Embryonic facial prominence (tissue), 1 donor: Measurements from ENCODE around the gene KRT76.

Experiments
- DNase-seq: peaks from one replicate; pipeline ENCODE4 v3.0.0-alpha.2; 2016; ENCODE audit errors: extremely low spot score

Gene KRT76

DNA sequence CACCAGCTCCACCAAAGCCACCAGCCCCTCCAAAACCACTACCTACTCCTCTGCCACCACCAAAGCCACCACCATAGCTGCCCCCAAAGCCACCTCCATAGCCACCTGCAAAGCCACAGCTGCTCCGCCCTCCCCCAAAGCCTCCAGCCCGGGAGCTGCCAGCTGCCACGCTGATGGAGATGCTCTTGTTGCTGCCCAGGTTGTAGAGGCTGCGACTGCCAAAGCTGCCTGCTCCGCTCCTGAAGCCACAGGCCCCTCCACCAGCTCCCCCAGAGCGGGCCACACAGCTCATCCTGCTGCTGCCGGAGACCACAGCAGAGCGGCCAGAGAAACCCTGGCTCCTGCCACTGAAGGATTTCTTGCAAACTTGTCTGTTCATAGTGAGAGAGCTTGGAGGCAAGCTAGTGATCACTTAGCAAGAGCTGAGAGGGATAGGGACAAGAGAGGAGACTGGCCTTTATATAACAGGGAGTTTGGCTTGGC is at the start of gene KRT76:
KRT76 (minus strand) TSS at position 433 of the 483 bp plus-strand sequence; CDS start at position 379, 54 bp downstream.
- DNase-seq, result no peak

DNA sequence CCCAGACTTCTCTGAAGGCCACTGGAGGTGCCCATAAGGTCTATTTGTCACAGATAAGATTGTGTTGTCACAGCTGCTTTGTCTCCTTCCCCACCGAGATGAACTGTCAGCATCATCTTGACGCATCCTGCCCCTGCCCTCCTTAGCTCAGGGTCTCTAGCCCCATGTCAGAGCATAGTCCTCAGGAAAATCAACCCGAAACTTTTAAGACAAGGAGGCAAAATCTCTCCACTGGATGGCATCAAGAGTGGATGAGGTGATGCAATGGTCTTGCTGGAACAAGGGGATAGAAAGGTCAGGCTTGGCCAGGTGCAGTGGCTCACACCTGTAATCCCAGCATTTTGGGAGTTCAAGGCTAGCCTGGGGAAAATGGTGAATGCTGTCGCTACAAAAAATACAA is 48.8 kb upstream of the KRT76 start:
- DNase-seq, result no peak

DNA sequence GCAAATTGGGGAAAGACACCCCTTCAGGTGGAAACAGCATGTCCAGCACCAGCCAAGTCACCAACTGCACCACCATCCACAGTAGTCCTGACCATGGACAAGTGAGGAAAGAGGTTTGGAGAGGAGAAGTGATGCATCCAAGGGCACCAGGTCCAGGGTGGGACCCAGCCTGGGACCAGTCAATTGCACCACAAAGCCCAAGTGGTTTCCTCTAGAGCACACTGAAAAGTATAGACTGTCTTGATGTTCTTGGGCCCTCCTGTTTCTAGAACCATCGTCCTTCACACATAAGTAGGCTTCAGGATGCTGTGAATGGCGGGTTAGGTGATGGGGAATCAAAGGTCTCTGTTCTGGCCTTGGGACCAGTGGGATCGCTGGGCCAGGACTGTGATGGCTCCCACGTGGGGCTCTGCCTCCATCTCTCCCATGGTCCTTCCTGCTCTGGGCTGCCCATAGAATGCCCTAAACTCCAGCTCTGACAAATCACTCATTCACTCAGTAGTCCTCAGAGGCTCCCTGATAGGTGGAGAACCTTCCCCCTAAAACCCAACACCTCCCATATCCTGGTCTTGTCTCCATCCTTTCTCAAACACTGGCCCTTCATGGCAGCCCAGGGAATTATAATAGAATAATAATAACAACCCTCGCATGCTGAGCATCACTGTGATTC is 47.7 kb upstream of the KRT76 start:
- no peak for DNase-seq

DNA sequence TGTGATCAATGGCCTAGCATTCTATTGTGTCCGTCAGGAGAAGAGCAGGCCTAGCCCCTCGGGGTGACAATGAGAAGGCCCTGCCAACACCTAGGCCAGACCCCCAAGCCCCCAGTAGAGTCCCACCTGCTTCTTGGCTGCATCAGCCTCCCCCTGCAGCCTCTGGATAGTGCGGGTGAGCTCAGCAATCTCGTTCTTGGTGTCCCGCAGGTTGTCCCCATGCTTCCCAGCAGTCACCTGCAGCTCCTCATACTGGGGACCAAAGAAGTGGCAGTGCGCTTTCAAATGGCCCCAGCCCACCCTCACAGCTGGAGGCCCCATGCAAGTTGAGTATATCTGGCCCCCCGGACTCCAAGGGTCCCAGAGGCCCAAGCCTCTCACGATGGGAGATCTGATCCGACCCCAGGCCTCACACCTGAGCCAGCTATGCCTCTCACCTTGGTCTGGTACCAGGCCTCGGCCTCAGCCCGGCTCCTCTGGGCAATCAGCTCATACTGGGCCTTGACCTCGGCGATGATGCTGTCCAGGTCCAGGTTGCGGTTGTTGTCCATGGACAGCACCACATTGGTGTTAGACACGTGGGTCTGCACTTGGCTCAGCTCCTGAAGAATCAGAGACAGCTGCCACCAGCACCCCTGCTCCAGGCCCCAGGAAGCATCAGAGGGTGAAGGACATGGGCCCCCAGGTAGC is 46.8 kb upstream of the KRT76 start:
- no peak for DNase-seq

DNA sequence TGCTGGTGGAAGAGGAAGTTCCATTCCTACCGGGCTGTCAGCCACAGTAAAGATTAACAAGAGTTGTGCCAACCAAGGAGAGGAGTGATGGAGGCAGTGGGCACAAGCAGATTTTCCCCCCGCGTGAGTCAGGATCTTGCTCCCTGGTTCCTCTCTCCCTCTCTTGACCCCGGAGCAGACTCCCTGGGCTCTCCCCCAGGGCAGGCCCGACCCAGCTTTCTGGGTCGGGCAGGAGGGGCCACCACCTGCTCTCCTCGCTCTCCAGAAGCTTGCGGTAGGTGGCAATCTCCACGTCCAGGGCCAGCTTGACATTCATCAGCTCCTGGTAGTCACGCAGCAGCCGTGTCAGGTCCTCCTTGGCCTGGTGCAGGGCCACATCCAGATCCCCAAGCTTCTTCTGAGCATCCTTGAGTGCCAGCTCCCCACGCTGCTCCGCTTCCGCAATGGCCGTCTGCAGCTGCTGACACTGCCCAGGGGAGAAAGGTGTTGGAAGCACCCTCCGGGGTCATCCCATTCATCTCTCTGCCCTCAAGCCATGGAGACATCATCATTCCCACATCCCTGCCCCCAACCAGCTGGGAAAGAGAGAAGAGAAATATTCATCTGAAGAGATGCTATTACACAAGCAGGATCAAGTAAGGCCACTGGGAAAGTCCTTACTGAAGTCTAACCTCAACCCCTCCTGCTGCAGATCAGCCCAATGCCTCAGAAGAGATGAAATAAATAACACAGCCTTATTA is 45.8 kb upstream of the KRT76 start:
- DNase-seq, result no peak

DNA sequence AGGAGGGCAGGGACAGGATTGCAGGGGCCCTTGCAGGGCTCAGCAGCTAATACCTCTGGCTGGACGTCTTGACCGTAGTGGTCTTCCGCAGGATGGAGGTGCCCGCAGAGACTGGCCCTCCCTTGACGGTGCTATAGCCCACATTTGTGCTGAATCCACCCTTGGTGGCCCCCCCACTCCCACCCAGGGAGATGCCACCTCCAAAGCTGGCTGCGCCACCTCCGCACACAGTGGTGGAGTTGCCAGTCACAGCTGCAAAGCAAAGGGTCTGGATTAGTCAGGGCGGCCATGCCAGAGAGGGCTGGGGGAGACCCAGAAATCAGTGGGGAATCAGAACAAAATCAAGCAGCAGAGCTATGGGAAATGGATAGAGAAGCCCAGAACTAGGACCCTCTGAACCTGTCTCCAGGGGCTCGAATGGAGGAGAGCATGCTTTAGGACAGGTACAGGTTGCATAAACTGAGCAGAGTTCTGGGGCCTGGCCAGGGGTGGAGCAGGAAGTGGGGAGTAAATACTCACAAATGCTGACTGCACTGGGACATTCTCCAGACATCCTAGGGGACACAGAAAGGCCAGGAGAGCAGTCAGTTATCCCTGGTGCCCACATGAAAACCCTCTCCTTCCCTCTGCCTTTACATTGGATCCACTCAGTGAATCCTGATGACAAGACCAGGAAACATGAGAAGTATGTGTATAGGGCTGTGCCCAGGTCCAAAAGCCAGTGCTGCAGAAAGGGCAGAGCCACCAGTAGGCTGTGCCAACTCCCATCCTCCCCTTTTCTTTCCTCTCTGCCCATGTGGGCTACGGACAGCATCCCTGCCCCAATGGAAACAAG is 44.9 kb upstream of the KRT76 start:
- no peak for DNase-seq

DNA sequence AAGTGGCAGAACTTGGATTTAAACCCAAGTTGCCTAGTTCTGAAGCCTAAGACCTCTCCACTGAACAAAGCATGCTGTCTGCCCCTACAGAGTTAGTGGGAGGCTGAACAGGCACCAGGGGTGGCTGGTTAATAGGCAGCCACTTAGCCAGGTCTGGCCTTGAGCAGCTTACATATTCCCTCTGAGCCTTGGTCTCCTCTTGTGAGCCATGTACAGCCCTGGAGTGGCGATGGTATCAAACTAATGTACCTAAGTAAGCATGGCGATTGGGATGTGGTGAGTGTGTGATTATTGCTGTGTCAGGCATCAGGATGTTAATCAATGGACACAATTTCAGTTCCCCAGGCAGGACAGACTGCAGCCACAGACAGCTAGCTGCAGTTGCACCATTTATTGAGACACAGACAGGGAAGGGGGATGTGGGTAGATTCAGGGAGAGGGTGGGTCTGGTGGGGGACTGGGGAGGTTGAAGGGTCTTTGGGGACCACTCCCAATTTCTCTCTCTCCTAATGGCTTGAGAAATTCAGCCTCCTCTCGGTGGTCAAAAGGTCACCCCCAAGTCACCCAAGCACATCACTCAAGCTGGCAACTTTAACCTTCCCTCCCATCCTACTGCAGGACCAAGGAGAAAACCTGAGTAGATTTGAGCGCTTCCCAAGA is 44.1 kb upstream of the KRT76 start:
- DNase-seq, result no peak

DNA sequence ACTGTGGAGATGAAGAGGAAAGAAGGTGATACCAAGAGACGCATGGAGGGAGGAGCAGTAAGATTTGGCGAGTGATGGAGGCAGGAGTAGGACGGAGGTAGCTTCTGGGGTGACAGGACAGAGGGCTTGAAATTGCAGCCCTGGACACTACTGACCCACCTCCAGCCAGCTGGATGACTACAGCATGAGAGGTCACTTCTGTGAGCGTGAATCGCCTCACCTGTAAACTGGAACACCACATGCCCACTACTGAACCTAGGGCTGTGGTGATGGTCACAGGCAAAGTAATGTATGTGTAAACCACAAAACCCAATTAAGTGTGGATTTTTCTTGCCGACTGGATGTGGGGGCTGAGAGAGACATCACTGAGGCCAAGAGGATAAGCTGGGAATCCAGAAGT is 43.4 kb upstream of the KRT76 start:
- DNase-seq, result no peak

DNA sequence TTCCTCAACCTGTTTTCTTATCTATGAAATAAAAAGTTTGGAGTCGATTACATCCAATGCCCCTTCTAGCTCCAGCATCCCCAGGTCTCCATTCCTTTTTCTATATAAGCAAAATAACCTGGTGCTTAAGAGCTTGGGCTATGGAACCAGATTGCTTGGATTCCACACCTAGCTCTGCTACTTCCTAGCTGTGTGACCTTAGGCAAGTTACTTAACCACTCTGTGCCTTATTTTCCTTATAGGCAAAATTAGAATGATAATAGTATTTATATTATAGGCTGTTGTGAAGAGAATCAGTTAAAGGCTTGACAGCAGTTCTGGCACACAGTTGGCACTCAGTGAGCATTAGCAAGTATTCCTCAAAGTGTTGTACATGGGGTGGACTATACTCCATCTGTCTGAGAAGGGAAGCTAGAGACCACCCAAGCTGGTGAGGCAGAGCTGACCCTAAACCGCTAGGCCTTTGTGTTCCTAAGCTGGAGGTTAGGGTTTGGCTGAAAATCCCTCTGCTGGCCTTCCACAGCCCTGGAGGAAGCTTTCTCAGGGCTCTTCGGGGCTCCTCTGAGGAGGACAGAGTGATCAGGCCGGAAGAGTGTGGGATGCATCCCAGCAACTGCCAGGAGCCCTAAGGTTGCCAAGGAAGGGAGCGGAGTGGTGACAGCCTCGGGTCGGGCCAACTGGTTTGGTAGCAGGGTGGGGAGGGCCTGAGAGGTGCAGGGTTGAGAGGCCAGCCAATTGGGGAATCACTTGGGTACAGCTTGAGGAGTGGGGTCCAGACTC is 42.8 kb upstream of the KRT76 start:
- DNase-seq, result no peak

DNA sequence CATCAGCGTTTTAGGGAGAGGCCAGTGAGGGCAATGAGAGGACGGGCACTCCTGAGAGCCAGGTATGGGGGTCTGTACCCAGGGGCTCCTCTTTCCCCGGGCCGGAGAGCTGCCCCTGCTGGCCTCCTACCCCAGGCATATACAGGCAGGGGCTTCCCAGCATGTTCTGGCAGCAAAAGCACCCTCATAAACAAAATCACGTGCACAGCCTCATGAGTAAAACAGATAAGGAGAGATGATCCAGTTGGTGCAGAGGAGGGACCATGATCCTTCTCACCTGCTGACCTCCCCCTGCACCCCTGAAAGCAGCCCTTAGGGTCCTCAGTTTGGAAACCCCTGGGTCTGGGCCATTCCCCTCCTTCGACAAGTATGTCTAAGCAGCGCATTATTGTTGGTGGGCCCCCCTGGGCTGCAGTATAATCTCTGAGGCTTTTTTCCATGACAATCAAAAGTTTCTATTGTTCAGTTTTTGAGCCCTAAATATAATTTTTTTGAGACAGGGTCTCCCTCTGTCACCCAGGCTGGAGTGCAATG is 41.8 kb upstream of the KRT76 start:
- no peak for DNase-seq

DNA sequence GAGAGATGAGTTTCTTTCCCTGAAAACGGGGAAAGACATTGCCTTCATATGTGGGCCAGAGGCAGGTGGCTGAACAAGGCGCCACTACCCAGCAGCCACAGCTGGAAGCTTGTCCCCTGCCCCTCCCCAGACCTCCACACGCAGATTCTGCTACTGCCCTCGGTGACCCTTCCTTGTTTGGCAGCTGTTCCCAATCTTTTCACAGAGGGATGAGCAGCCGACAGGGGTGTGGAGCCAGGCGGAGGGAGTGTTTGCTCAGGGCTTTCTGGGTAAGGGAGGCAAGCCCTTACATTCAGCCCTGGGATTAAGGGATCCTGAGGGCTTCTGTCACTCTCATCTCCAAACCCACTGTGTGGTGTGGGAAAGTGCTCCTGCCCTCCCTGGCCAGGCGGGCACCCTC is 41.2 kb upstream of the KRT76 start:
- no peak for DNase-seq

DNA sequence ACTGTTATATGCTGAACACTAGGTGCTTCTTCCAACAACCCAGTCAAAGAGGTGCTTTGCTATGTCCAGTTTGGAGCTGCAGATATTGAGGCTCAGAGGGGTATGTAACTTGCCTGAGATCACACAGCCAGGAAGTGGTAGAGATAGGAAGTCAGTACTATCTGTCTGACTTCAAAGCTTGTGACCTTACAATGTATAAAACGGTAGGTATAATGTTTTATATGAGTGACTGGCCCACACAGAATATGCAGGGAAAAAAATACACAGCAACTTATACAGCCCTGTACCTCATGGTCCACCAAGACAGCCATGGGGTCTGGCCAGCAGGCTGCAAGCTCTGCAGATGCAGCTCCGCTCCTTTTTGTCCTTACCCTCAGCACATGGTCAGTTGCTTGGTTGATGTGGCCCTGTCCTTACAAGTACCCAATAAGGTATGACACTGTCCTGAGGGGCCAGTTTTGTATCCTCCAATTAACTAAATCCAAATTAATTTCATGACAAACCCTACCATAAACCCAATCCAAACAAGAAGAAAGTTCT is 40.6 kb upstream of the KRT76 start:
- no peak for DNase-seq

DNA sequence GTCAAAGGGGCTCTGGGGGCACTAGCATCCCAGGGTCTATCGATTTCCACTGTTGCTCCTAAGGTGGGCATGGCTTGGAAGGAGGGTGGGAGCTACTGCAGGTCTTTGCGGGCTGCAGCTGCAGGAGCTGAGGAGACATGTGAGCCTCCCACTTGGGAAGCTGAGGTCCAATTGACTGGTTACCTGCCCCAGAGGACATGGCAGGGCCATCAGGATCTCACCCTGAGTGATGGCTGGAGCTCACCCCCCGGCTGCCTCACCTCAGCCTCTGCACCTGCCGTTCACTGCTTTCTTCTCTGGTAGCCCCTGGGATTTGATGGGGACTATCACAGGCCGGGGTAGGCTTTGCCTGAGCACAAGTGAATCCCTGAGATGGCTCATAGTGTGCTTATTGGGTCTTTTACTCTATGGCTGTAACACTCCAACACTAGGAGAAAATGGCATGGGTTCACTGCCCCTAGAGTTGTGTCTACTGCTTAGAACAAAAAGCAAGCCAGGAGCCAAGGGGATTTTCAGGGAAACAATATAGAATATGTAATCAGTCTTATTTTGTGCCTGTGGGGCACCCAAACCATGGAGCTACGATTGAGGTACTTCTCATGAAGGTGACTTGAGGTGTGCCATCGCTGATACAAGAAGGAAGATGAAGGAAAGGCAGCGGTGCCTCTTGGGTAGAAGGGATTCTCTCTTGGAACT is 40.0 kb upstream of the KRT76 start:
- no peak for DNase-seq

DNA sequence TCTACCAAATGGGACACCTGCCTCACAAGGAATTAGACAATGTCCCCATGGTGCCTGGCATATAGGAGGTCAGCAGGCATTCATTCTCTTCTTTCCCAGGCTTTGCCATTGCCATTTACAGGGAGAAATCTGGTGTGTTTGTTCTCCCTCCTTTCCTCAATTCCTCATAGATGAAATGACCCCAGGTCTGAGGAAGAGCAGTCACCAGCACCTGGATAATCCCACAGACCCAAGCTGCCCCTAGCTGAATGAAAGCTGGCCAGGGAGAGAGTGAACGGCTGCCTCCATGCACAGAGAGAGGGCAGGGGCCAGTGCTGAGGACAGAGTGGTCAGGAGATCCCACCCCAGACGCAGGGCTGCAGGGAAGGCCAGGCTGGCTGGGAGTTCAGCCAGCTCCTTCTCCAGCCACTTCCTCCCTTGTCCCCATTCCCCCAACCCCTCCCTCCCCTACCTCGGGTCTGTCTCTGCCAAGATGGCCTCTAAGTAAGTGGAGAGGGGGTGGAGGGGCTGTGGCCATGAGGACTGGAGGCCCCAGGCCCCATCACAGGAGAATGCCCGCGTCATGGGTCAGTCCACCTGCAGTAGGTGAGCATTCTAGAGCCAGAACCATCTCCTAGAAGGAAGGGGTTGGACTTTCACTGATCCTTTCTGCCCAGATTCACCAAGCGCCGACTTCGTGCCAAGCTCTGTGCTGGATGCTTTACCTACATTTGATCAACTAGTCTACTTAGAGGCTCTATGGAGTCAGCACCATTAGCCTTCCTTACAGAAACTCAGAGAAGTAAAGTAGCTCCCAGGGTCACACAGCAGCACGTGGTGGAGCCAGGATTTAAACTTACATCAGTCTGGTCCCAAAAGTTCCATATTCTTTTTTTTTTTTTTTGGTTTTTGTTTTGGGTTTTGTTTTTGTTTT is 38.8 kb upstream of the KRT76 start:
- no peak for DNase-seq

DNA sequence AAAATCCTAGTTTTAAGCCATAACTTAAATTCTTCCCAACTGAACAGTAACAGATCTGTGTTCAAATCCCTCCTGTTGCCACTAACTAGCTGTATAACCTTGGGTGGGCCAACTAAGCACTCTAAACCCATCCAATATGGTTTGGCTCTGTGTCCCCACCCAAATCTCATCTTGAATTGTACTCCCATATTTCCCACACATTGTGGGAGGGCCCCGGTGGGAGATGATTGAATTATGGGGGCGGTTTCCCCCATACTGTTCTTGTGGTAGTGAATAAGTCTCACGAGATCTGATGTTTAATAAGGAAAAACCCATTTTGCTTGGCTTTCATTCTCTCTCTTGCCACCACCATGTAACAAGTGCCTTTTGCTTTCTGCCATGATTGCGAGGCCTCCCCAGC is 38.0 kb upstream of the KRT76 start:
- DNase-seq, result no peak

DNA sequence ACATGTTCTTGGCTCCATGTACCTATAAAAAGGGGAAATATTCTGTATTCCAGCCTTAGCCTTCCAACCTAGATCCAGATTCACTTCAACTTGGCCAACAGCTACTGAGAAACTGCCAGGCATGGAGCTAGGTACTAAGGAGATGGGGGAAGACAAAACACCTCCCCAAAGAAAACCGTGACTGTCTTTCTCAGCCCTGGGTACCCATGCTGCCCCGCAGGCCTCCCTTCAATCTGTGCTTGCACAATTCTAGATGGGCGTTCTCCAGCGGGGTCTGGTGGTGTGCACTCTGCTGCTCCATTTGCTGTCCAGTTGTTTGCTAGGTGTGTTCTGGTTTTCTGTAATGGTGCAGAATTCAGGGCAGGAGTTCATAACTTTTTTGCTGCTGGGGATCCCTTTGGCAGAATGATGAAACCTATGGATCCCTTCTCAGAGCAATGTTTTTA is 37.6 kb upstream of the KRT76 start:
- DNase-seq, result no peak

DNA sequence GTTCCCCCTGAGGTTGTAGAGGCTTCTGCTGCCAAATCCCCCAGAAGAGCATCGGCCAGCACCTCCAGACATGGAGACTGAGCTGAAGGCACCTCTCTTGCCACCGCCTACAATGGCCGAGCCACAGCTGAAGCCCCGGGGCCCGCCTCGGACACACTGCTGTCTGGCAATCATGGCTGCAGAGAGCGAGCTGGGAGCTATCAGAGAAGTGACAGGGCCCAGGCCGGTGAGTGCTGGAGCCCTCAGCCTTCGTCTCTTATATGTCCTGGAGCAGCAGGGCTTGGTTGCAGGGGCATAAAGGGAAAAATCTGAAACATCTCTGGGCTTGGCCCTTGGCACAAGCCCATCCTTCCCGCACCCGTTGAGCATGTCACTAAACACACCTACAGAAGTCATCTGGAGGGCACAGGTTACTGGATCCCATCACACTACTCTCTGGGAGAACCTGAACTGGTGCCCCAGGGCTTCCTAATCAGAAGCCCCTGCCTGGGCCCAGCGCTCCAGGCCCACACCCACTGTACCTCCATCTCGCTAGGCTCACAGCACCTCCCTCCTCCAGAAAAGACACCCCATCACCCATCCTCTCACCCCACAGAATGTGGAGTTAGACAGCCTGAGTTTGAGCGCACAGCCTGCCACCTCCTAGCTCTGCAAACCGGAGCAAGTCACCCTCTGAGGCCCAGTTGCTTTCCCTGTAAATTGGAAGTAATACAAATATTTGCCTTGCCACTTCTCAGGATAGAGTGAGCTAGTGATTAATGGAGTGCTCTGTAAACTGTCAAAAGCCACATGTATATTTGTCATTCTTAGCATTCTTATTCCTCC is 37.0 kb upstream of the KRT76 start, which contains the start of gene KRT4:
KRT4 (minus strand) TSS at position 232 of the 825 bp plus-strand sequence; CDS start at position 174, 58 bp downstream.
- no peak for DNase-seq
